Measurements from ENCODE around the gene CPN1. TPM values are rescaled to one million over a fixed set of nuclear protein-coding genes. Genes with fewer than 3 reads are reported as not detected.

CPN1 gene
- total RNA-seq, 1 experiment from 2014 or later, result 0.12 TPM

DNA sequence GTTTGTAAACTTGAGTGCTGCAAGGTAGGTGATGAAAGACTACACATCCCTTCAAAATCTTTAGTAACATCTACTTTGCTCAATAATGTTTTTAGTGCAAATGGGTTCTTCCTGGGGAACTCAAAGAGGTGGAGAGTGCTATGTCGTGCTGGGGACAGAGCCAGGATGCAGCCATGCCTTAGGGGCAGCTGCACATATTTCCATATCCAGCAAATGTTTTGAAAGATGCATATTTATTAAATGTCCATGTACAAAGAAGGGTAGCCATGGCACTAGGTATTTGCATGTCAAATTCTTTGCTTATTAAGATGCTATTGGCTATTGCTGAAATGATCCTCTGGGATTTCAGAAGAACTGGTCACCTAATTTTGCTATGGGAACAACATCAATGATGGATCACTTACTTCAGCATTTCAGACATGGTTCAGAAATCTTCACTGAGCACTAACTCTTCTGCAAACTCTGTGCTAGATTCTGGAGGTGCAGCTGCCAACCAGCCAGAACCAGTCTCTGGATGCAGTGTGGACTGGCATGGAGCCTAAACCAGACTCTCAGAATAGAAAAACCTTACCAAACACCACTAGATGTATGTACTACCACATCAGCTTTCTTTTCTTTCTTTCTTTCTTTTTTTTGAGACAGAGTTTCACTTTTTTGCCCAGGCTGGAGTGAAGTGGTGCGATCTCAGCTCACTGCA is 40.2 kb downstream of the CPN1 start:
- CTCF ChIA-PET, result interaction anchor here (1.1 to 6.2 kb wide), 2 partner anchors 182 to 196 kb away, joined by 3 to 68 read pairs; no protein-coding TSS in a partner anchor

More for the DNA sequence above, 40.2 kb downstream of the CPN1 start:
- BruUV-seq (replicated peaks), result no TSS peak
- Histone ChIP-seq H3K36me3 (ENCODE audit: control insufficient read depth in 1 of 2, insufficient read depth in 2 of 2, low read length in 2 of 2) (no peaks in the 10 kb centered on the region), H2AFZ (ENCODE audit: low read depth, low read length, poor library complexity, severe bottlenecking) (no peak overlapping the region), H3K9me2 (ENCODE audit: insufficient read depth) (no peaks in the 10 kb centered on the region), H3K4me2 (ENCODE audit: low read length) (no peak overlapping the region), H3K4me3 (replicated peaks in 1 of 2; ENCODE audit: low read depth in 1 of 2, low read length in 2 of 2) (no peak overlapping the region), H3K27ac (ENCODE audit: low read depth, low read length) (no peak overlapping the region), H3K9ac (ENCODE audit: low read length) (no peak overlapping the region), H3K4me1 (ENCODE audit: control insufficient read depth in 1 of 2, insufficient read depth in 2 of 2, low read length in 2 of 2) (peaks cover 48 to 60% of the 10 kb centered on the region in 2 experiments), H4K20me1 (ENCODE audit: insufficient read depth) (no peaks in the 10 kb centered on the region), H3K79me2 (ENCODE audit: insufficient read depth, low read length) (no peaks in the 10 kb centered on the region), H3K27me3 (ENCODE audit: insufficient read depth, low read length) (no peaks in the 10 kb centered on the region), H3K9me3 (ENCODE audit: control insufficient read depth in 1 of 2, insufficient read depth in 1 of 2, low read depth in 1 of 2, low read length in 2 of 2) (no peaks in the 10 kb centered on the region)
- ATAC-seq, result no peak
- DNase-seq (ENCODE audit: low read depth, low spot score), result no peak
- ChIA-PET RAD21 (ENCODE audit: low non-redundant PET in 1 of 2, low total read pairs in 2 of 2, uncharacterized antibody in 2 of 2, unreplicated experiment in 2 of 2) (no interaction called here), POLR2A (no interaction called here)
- intact Hi-C loops (cut with micrococcal nuclease), result no loop called here
- TF ChIP-seq EGR1 (IDR thresholded peaks at IDR 0.05; ENCODE audit: low read depth) (no peak), POLR2A (IDR thresholded peaks at IDR 0.05; ENCODE audit: borderline replicate concordance, extremely low read depth, insufficient read depth, insufficient read length) (no peak), TCF7L2 (IDR thresholded peaks at IDR 0.05; ENCODE audit: borderline replicate concordance, extremely low read depth, insufficient read depth, insufficient read length) (no peak), SIN3A (IDR thresholded peaks at IDR 0.05; ENCODE audit: low read depth) (no peak), ZNF274 (IDR thresholded peaks at IDR 0.05; ENCODE audit: low read depth, low read length) (no peak), JUND (IDR thresholded peaks at IDR 0.05) (no peak), YY1 (IDR thresholded peaks at IDR 0.05; ENCODE audit: extremely low read depth, insufficient replicate concordance, low read depth, low read length) (no peak), ZFX (IDR thresholded peaks at IDR 0.05) (no peak), ELF1 (IDR thresholded peaks at IDR 0.05; ENCODE audit: borderline replicate concordance, low read depth) (no peak), CBX3 (IDR thresholded peaks at IDR 0.05; ENCODE audit: low read depth) (no peak), CEBPB (IDR thresholded peaks at IDR 0.05; ENCODE audit: low read depth) (no peak)
- TF ChIP-seq, protein P1, sequence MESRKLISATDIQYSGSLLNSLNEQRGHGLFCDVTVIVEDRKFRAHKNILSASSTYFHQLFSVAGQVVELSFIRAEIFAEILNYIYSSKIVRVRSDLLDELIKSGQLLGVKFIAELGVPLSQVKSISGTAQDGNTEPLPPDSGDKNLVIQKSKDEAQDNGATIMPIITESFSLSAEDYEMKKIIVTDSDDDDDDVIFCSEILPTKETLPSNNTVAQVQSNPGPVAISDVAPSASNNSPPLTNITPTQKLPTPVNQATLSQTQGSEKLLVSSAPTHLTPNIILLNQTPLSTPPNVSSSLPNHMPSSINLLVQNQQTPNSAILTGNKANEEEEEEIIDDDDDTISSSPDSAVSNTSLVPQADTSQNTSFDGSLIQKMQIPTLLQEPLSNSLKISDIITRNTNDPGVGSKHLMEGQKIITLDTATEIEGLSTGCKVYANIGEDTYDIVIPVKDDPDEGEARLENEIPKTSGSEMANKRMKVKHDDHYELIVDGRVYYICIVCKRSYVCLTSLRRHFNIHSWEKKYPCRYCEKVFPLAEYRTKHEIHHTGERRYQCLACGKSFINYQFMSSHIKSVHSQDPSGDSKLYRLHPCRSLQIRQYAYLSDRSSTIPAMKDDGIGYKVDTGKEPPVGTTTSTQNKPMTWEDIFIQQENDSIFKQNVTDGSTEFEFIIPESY (IDR thresholded peaks at IDR 0.05; ENCODE audit: extremely low read depth, insufficient replicate concordance, low read length), result no peak
